ENCODE data around the gene RNF11. TPM values are rescaled to one million over a fixed set of nuclear protein-coding genes. Genes with fewer than 3 reads are reported as not detected.

Gene RNF11, protein sequence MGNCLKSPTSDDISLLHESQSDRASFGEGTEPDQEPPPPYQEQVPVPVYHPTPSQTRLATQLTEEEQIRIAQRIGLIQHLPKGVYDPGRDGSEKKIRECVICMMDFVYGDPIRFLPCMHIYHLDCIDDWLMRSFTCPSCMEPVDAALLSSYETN
- total RNA-seq (2013) = 49.4 TPM
- polyA plus RNA-seq (10 to 100 TPM; 25.3 to 30.4 (median 28.4) TPM), polyA minus RNA-seq (28.8 and 32.1 TPM in 2 replicates), total RNA-seq (111 to 316 (median 176) reads per million in 11 experiments)

DNA sequence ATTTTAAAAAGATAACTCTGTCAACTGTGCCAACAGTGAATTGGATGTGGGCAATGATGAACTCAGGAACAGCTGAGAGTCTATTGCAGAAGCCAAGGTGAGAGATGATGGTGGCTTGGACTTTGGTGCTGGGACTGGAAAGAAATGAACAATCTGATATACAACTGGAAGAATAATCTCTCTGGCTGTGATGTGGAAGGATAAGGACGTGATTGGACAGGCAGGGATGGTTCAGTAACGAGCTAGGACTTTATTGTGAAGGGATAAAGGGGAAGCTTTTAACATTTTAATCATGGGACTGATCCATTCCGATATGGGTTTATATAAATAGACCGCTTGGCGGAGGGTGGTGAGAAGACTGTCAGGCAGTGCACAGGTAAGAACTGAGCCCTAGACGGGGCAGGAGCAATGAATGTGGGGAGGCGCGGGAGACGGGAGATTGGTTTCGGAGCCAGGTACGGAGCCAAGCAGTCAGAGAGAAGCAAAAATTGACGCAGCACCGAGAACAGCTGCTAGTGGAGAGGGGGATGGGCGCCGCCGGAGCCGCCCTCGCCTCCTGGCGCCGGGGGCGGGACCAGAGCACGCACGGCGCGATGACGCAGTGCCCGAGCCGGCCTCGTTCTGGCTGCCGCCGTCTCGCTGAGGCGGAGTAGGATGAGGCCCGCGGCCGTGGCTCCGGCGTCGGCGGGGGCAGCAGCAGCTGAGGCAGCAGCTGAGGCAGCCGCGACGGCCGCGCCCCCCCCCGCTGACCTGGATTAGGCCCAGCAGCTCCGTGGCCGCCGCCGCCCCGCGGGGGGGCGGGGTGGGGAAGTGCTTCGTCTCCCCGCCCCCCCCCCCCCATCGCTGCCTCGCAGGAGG lies at the start of gene RNF11:
TSS of gene RNF11 (plus strand) at position 601 of the 858 bp plus-strand sequence. CDS start 484 bp downstream, outside the sequence.
- Histone ChIP-seq H3K79me2 (ENCODE audit: insufficient read depth, low read length) (peaks cover 46% of the 10 kb centered on the region), H3K27me3 (ENCODE audit: control insufficient read depth in 2 of 2, insufficient read depth in 2 of 2, low read length in 2 of 2) (no peaks in the 10 kb centered on the region), H3K9me3 (replicated peaks in 1 of 2; ENCODE audit: control insufficient read depth in 1 of 2, insufficient read depth in 1 of 2, low read length in 2 of 2) (no peaks in the 10 kb centered on the region), H3K4me2 (replicated peaks; ENCODE audit: extremely low read depth, low read length, poor library complexity, severe bottlenecking) (peak within 1 kb of the TSS; percentile 92), H3K4me3 (replicated peaks in 1 of 3; ENCODE audit: low read depth in 2 of 3, low read length in 3 of 3) (peak within 1 kb of the TSS; percentile 72 to 98 (median 92)), H2AFZ (ENCODE audit: insufficient read depth, low read depth, low read length, poor library complexity, severe bottlenecking) (peak within 1 kb of the TSS; percentile 95), H3K9ac (ENCODE audit: insufficient read depth, low read length, poor library complexity, severe bottlenecking) (peak within 1 kb of the TSS; percentile 97), H3K27ac (ENCODE audit: low read depth in 1 of 2, low read length in 2 of 2) (peak within 1 kb of the TSS; percentile 72 to 99), H3K36me3 (replicated peaks in 1 of 2; ENCODE audit: control insufficient read depth in 1 of 2, insufficient read depth in 2 of 2, low read length in 2 of 2) (no peaks in the 10 kb centered on the region), H4K20me1 (ENCODE audit: insufficient read depth, low read length) (peaks cover 31% of the 10 kb centered on the region), H3K4me1 (ENCODE audit: control insufficient read depth in 1 of 2, insufficient read depth in 2 of 2, low read length in 2 of 2) (peaks cover 26 to 37% of the 10 kb centered on the region in 2 donors)
- H3K4me1 Mint-ChIP-seq = peaks cover 22% of the 10 kb centered on the region
- H3K9me3 Mint-ChIP-seq = peaks cover 0 to 2% (median 0%) of the 10 kb centered on the region in 7 donors
- under 1% methylated on average over 54 of the region's 57 CpGs for WGBS (ENCODE audit: insufficient coverage)
- no peak for TF ChIP-seq CTCF (IDR thresholded peaks at IDR 0.05)
- peak within 1 kb of the TSS in 6 of 7 donors; percentile 88 to 100 (median 96) for H3K27ac Mint-ChIP-seq
- peak; percentile 84 to 88 (median 86) for DNase-seq
- H3K27me3 Mint-ChIP-seq (ENCODE audit: low read depth in 3 of 3) = peaks cover 0 to 6% (median 0%) of the 10 kb centered on the region in 3 donors
- intact Hi-C loops (cut with micrococcal nuclease) = loop anchor here in 1 of 2 donors (5.0 kb wide), 2 partner anchors 36 to 64 kb away; no protein-coding TSS in a partner anchor
- peak within 1 kb of the TSS; percentile 88 to 99 for H3K4me3 Mint-ChIP-seq
- peaks cover 4 to 14% of the 10 kb centered on the region in 2 donors for H3K36me3 Mint-ChIP-seq

GRCh38 chr1:51188230-51188629 lies 47.8 kb upstream of the RNF11 start:
- Mint-ChIP-seq H3K9me3 (no peaks in the 10 kb centered on the region), H3K27ac (no peak overlapping the region), H3K27me3 (ENCODE audit: low read depth in 3 of 3) (peaks cover 2 to 10% (median 4%) of the 10 kb centered on the region in 3 donors), H3K4me3 (no peak overlapping the region), H3K36me3 (no peaks in the 10 kb centered on the region), H3K4me1 (no peaks in the 10 kb centered on the region)
- TF ChIP-seq CTCF (IDR thresholded peaks at IDR 0.05) = no peak
- Histone ChIP-seq H3K9me3 (replicated peaks in 1 of 2; ENCODE audit: control insufficient read depth in 1 of 2, insufficient read depth in 1 of 2, low read length in 2 of 2) (no peaks in the 10 kb centered on the region), H3K4me2 (replicated peaks; ENCODE audit: extremely low read depth, low read length, poor library complexity, severe bottlenecking) (no peak overlapping the region), H3K27me3 (ENCODE audit: control insufficient read depth in 2 of 2, insufficient read depth in 2 of 2, low read length in 2 of 2) (peaks cover 0 to 2% of the 10 kb centered on the region in 2 donors), H4K20me1 (ENCODE audit: insufficient read depth, low read length) (no peaks in the 10 kb centered on the region), H2AFZ (ENCODE audit: insufficient read depth, low read depth, low read length, poor library complexity, severe bottlenecking) (no peak overlapping the region), H3K4me3 (replicated peaks in 1 of 3; ENCODE audit: low read depth in 2 of 3, low read length in 3 of 3) (no peak overlapping the region), H3K36me3 (replicated peaks in 1 of 2; ENCODE audit: control insufficient read depth in 1 of 2, insufficient read depth in 2 of 2, low read length in 2 of 2) (no peaks in the 10 kb centered on the region), H3K4me1 (ENCODE audit: control insufficient read depth in 1 of 2, insufficient read depth in 2 of 2, low read length in 2 of 2) (peaks cover 0 to 6% of the 10 kb centered on the region in 2 donors), H3K9ac (ENCODE audit: insufficient read depth, low read length, poor library complexity, severe bottlenecking) (no peak overlapping the region), H3K79me2 (ENCODE audit: insufficient read depth, low read length) (no peaks in the 10 kb centered on the region), H3K27ac (ENCODE audit: low read depth in 1 of 2, low read length in 2 of 2) (no peak overlapping the region)
- no peak for DNase-seq
- intact Hi-C loops (cut with micrococcal nuclease) = loop anchor here (5.0 to 10.0 kb wide), 4 partner anchors 101 to 416 kb away; no protein-coding TSS in a partner anchor
